ENCODE measurements around the gene CELA2A.
"Not testable (repeated sequence)": the region's sequence is repeated elsewhere in the genome, so short reads cannot be mapped to it uniquely, and the experiment has no call there.

Gene CELA2A

GRCh38 chr1:15426492-15427279, 29.8 kb upstream of the CELA2A start:
- Histone ChIP-seq H3K27me3 (replicated peaks) (no peaks in the 10 kb centered on the region), H3K27ac (no peak overlapping the region), H3K4me3 (ENCODE audit: low read depth, low read length) (no peak overlapping the region), H3K36me3 (replicated peaks) (no peaks in the 10 kb centered on the region)
- TF ChIP-seq CTCF (IDR thresholded peaks at IDR 0.05; ENCODE audit: low read depth, low read length, missing control alignments) = peak; percentile 3
- in situ Hi-C loops (cut with HindIII; ENCODE audit: low pct_ligation_motif_present, low sequenced_read_pairs) = no loop called here
- DNase-seq = no peak

GRCh38 chr1:15427280-15427666, 29.3 kb upstream of the CELA2A start:
- Histone ChIP-seq H3K27me3 (replicated peaks) (no peaks in the 10 kb centered on the region), H3K36me3 (replicated peaks) (no peaks in the 10 kb centered on the region), H3K4me3 (ENCODE audit: low read depth, low read length) (no peak overlapping the region), H3K27ac (no peak overlapping the region)
- in situ Hi-C loops (cut with HindIII; ENCODE audit: low pct_ligation_motif_present, low sequenced_read_pairs) = no loop called here
- no peak for TF ChIP-seq CTCF (IDR thresholded peaks at IDR 0.05; ENCODE audit: low read depth, low read length, missing control alignments)
- no peak for DNase-seq

- H3K36me3 ChIP-seq (replicated peaks); H3K4me3 ChIP-seq (ENCODE audit: low read depth, low read length); DNase-seq; in situ Hi-C loops (cut with HindIII; ENCODE audit: low pct_ligation_motif_present, low sequenced_read_pairs); H3K27me3 ChIP-seq (replicated peaks); H3K27ac ChIP-seq: not testable (repeated sequence)
Measured at GRCh38 chr1:15428252-15428651, 28.3 kb upstream of the CELA2A start.

GRCh38 chr1:15428815-15429435, 27.6 kb upstream of the CELA2A start:
- no peak for TF ChIP-seq CTCF (IDR thresholded peaks at IDR 0.05; ENCODE audit: low read depth, low read length, missing control alignments)
- H3K36me3 ChIP-seq (replicated peaks) = no peaks in the 10 kb centered on the region
- H3K27ac ChIP-seq = no peak overlapping the region
- no peak for DNase-seq
- no peaks in the 10 kb centered on the region for H3K27me3 ChIP-seq (replicated peaks)
- in situ Hi-C loops (cut with HindIII; ENCODE audit: low pct_ligation_motif_present, low sequenced_read_pairs) = no loop called here
- H3K4me3 ChIP-seq (ENCODE audit: low read depth, low read length) = no peak overlapping the region

GRCh38 chr1:15429701-15430149, 26.8 kb upstream of the CELA2A start:
- DNase-seq = peak; percentile 62
- Histone ChIP-seq H3K27ac (no peak overlapping the region), H3K27me3 (replicated peaks) (no peaks in the 10 kb centered on the region), H3K36me3 (replicated peaks) (no peaks in the 10 kb centered on the region), H3K4me3 (ENCODE audit: low read depth, low read length) (no peak overlapping the region)
- no peak for TF ChIP-seq CTCF (IDR thresholded peaks at IDR 0.05; ENCODE audit: low read depth, low read length, missing control alignments)
- in situ Hi-C loops (cut with HindIII; ENCODE audit: low pct_ligation_motif_present, low sequenced_read_pairs) = no loop called here

GRCh38 chr1:15430787-15431570, 25.6 kb upstream of the CELA2A start:
- DNase-seq = peak; percentile 58
- H3K4me3 ChIP-seq (ENCODE audit: low read depth, low read length) = no peak overlapping the region
- in situ Hi-C loops (cut with HindIII; ENCODE audit: low pct_ligation_motif_present, low sequenced_read_pairs) = no loop called here
- H3K27ac ChIP-seq = no peak overlapping the region
- no peaks in the 10 kb centered on the region for H3K27me3 ChIP-seq (replicated peaks)
- peak; percentile 96 for TF ChIP-seq CTCF (IDR thresholded peaks at IDR 0.05; ENCODE audit: low read depth, low read length, missing control alignments)
- no peaks in the 10 kb centered on the region for H3K36me3 ChIP-seq (replicated peaks)

All from brain microvascular endothelial cell (primary cell).